ENCODE results near the gene TMEM41B. TPM values are rescaled to one million over a fixed set of nuclear protein-coding genes. Genes with fewer than 3 reads are reported as not detected.

TMEM41B gene
- total RNA-seq, 1 donor from 2014 or later: 26.7 TPM

GRCh38 chr11:9232482-9232881, 81.9 kb downstream of the TMEM41B start:
- no peak for DNase-seq (ENCODE audit: low spot score in 2 of 2)
- Histone ChIP-seq H3K27ac (no peak overlapping the region), H3K9me3 (no peaks in the 10 kb centered on the region), H3K27me3 (no peaks in the 10 kb centered on the region), H3K4me1 (peaks cover 3 to 14% of the 10 kb centered on the region in 2 donors), H3K4me3 (no peak overlapping the region), H3K36me3 (no peaks in the 10 kb centered on the region)
- TF ChIP-seq CTCF (IDR thresholded peaks at IDR 0.05): no peak
- intact Hi-C loops (cut with DNase I): no loop called here

GRCh38 chr11:9231848-9232177, 82.6 kb downstream of the TMEM41B start:
- Histone ChIP-seq H3K27ac (peak overlapping the region; percentile 52 to 71), H3K9me3 (no peaks in the 10 kb centered on the region), H3K36me3 (no peaks in the 10 kb centered on the region), H3K4me1 (peaks cover 3 to 14% of the 10 kb centered on the region in 2 donors), H3K4me3 (peak overlapping the region; percentile 4 to 52), H3K27me3 (no peaks in the 10 kb centered on the region)
- intact Hi-C loops (cut with DNase I): no loop called here
- TF ChIP-seq CTCF (IDR thresholded peaks at IDR 0.05): no peak
- DNase-seq (ENCODE audit: low spot score in 2 of 2): no peak

Other genes with a start within 250 kb of the TMEM41B start
- 1.1 TPM for gene SCUBE2, start 223.0 kb downstream of the TMEM41B start, total RNA-seq
- gene DENND5A, start 49.2 kb downstream of the TMEM41B start, total RNA-seq: 111 TPM
- 93.4 TPM for gene IPO7, start 70.1 kb upstream of the TMEM41B start, total RNA-seq
- gene ZNF143, start 146.4 kb upstream of the TMEM41B start, total RNA-seq: 2.7 TPM